NB4 (cell line): ENCODE results near the gene NDST1.
A peak's percentile ranks its signal among the peaks of the same experiment; 100 is the strongest.

ENCODE experiments used
- DNase-seq: peaks from one replicate; pipeline ENCODE4 v3.0.0; 2010; ENCODE audit warnings: low read depth
- H3K4me3 ChIP-seq: one replicate; pipeline ENCODE4 v1.5.1; 2011; ENCODE audit warnings: mild to moderate bottlenecking, low read depth, low read length, moderate library complexity
- MAX ChIP-seq: IDR thresholded peaks from 2 replicates; pipeline ENCODE4 v1.6.1; 2011; ENCODE audit warnings: low read depth, low read length
- MYC ChIP-seq: IDR thresholded peaks from 2 replicates; pipeline ENCODE4 v1.6.1; 2011; ENCODE audit warnings: low read depth, low read length
- POLR2A ChIP-seq: IDR thresholded peaks from 2 replicates; pipeline ENCODE4 v1.6.1; 2011; ENCODE audit warnings: mild to moderate bottlenecking; ENCODE audit not compliant: insufficient read length; ENCODE audit errors: extremely low read depth
- TF ChIP-seq, protein P1 (sequence below): IDR thresholded peaks from one replicate; pipeline ENCODE4 v1.5.1; 2012; ENCODE audit warnings: low read depth, low read length

Gene NDST1

GRCh38 chr5:150507474-150508276 is at the start of gene NDST1:
NDST1 (plus strand) TSS chr5:150508131; CDS start chr5:150521255, 13,124 bp downstream.
- H3K4me3 ChIP-seq: no peak within 1 kb of the TSS
- DNase-seq: no peak
- no peak for TF ChIP-seq MYC
- no peak for TF ChIP-seq MAX
- TF ChIP-seq, protein P1, sequence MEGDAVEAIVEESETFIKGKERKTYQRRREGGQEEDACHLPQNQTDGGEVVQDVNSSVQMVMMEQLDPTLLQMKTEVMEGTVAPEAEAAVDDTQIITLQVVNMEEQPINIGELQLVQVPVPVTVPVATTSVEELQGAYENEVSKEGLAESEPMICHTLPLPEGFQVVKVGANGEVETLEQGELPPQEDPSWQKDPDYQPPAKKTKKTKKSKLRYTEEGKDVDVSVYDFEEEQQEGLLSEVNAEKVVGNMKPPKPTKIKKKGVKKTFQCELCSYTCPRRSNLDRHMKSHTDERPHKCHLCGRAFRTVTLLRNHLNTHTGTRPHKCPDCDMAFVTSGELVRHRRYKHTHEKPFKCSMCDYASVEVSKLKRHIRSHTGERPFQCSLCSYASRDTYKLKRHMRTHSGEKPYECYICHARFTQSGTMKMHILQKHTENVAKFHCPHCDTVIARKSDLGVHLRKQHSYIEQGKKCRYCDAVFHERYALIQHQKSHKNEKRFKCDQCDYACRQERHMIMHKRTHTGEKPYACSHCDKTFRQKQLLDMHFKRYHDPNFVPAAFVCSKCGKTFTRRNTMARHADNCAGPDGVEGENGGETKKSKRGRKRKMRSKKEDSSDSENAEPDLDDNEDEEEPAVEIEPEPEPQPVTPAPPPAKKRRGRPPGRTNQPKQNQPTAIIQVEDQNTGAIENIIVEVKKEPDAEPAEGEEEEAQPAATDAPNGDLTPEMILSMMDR: no peak
- TF ChIP-seq POLR2A: no peak

DNA sequence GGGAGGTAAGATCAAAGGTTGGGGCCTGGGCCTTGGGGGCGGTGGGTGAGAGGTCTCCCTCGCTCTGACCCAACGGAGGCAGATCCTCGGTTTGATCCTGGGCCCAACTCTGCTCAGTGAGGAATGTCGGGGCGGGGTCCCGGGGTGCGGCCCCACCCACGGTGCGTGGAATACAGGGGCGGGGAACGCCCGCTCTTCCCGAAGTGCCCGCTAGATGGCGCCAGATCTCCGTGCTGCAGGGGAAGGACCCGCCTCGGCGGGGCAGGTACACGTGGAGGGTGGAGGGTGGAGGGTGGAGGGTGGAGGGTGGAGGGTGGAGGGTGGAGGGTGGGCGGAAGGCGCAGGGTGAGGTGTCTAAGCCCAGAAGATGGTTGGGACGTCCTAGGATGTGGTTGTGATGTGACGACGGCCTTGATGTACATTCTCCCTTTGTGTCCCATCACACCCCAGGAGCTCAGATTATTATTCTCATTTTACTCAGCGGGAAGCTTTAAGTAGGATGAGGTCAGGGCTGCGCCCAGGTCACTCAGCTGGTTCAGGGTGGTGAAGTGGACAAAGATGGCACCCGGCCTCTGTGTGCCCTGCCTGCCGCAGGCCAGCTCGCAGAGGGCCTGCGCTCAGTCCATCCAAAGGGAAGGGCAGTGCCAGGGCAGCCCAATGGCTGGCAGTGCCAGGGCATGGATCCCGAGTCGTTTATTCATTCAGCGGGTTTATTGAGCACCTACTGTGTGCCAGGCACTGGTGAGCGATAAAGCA is 49.0 kb upstream of the NDST1 start:
- DNase-seq: peak; percentile 76
- TF ChIP-seq, protein P1: peak; percentile 69
- no peak for TF ChIP-seq POLR2A
- TF ChIP-seq MYC: peak; percentile 76
- TF ChIP-seq MAX: peak; percentile 72
- no peak overlapping the region for H3K4me3 ChIP-seq

- no peak for DNase-seq
- H3K4me3 ChIP-seq: no peak overlapping the region
- TF ChIP-seq POLR2A: no peak
Observed at GRCh38 chr5:150460781-150461180, 47.1 kb upstream of the NDST1 start.

DNA sequence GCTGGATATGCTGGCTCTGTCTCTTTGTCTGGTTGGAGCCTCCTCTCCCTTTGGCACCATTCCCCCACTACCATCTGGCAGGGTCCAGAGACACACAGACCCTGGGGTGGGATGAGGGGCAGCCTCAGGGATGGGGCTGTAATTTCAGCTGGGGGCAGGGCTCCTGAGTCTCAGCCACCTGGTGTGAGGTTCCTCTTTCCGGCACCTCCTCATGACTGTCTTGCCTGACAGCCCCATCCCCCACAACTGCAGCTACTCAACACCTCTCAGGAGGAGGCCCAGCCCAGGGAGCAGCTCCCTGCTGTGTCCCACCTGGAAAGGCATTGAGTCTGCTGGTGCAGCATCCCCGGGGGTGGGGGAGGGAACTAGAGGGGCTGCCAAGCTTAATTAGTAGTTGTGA is 46.7 kb upstream of the NDST1 start:
- TF ChIP-seq, protein P1: no peak
- TF ChIP-seq POLR2A: no peak
- no peak for TF ChIP-seq MYC
- no peak for TF ChIP-seq MAX
- DNase-seq: peak; percentile 61
- no peak overlapping the region for H3K4me3 ChIP-seq

- no peak for DNase-seq
- TF ChIP-seq MAX: no peak
- no peak for TF ChIP-seq POLR2A
- TF ChIP-seq MYC: no peak
- TF ChIP-seq, protein P1: no peak
- no peak overlapping the region for H3K4me3 ChIP-seq
Observed at GRCh38 chr5:150464554-150465012, 43.3 kb upstream of the NDST1 start.

DNA sequence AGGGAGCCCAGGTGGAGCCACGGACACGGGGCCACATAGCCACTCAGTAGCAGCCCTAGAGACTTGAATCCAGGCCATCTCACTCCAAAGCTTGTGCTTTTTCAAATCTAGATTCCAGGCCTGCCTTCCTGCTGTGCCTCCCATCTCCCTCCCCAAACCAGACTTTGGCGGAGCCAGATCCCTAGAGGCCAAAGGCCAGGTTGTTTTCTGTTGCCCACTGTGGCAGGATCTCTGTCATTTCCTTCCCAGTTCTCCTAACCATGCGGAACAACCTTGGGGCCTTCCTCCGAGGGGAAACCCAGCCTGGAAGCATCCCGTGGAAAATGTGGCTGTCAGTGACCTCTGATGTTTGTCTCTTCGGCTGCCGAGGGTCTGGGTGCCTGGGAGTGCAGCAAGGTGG is 42.0 kb upstream of the NDST1 start:
- DNase-seq: no peak
- H3K4me3 ChIP-seq: no peak overlapping the region
- TF ChIP-seq POLR2A (no peak), MYC (no peak), MAX (no peak)
- TF ChIP-seq, protein P1: no peak
